ENCODE results near the gene SUPT20H.

The SUPT20H gene

DNA sequence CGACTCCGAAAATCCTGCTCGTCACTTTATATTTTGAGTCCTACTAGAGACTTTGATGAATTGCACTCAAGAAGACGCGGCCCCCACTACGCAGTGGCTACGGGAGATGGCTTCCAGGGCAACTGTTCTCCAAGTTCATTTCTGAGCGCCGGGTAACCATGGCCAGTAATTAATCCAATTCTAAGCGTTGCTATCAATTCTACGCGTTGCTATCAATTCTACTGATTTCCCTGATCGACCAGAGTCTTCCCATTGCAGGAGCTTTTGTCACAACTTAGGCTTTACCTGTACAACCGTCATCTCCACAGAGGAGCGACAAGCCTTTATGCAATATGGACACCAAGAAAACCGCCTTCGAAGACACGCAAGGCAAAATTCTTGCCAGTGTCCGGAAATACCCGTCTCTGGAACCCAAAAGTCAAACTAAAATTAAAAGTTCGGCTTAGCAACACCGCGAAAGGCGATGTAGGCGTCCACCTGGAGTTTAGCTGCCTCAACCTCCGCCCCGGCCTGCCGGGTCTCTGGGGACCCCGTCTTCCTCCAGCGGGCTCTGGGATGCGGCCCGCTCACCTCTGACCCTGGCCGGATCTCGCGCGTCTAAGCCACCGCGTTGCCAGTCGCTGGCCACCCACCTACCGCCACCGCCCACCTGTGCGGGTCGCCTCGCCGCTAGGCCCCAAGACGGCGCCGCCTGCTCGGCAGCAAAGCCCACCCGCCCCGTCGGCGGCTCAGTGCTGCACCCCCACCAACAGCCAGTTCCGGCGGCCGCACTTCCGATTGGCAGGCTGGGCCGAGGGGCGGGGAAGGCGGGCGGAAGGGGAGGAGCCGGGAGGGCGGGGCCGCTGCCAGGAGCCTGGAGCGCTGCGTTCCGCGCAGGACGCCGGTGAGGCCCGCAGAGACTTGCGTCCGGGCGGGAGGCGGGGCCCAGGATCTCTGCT, at the start of gene SUPT20H:
Gene SUPT20H (minus strand): TSS at position 779 of the 938 bp plus-strand sequence. CDS start 8,198 bp downstream, outside the sequence.
- peak; percentile 76 for DNase-seq

DNA sequence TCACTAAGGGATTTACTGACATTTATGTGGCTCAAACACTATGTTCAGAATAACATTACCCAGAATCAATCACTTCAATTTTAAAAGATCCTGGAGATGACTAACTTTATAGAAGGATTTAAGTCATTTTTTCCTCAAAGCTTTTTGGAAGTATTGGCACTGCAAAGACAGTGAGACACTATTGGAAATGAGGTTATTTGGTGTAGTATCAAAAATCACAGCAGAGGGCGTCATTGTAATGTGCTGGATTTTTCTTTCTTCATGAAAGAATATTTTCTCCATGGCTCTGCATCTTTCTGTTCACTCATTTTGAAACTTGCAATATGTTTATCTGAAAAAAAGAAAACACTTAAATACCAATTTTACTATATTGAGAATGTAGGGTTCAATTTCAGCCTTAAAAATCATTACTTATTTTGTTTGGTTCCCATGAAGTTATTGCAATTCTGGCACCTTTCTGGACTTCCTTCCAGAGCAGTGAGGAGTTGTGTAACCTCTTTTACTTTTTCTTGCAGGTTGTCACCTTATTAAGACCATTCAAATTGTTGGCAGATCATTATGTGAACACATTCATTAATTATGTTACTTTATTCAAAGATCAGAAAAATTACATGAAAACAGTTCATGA, 49.7 kb upstream of the SUPT20H start:
- DNase-seq = no peak

DNA sequence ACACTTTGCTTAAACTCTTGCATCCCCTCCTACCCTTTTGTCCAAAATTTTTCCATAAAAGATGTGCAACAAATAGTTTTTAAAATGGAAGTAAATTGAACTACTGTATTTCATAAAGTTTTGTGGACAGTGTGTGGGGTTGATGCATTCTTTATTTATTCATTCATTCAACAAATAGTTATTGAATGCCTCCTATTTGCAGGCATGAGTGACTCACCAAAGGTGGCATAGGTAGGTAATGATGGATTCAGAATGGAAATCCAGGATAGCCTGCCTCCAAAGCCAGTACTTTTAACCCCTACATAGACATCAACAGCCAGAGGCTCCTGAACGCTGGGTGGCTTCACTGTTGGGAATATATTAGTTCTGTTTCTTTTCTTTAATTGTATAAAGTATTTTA, 48.4 kb upstream of the SUPT20H start:
- DNase-seq = no peak

DNA sequence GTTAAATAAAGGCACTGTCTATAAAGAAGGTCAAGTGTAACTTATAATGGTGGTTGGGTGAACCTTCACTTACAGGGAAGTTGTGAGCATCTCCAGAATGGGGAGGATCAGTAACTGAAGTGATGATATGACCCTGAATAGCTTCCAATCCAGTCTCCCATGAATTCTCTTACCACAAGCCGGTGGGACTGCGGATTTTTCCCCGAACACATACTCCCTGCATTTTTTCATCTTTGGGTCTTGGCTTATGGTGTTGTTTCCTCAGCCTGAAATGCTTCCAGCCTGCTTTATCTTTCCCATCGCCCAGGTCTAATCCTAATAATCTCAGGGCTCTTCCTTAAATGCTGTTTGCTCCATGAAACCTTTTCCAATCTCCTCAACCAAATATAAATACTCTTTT, 48.0 kb upstream of the SUPT20H start:
- no peak for DNase-seq

DNA sequence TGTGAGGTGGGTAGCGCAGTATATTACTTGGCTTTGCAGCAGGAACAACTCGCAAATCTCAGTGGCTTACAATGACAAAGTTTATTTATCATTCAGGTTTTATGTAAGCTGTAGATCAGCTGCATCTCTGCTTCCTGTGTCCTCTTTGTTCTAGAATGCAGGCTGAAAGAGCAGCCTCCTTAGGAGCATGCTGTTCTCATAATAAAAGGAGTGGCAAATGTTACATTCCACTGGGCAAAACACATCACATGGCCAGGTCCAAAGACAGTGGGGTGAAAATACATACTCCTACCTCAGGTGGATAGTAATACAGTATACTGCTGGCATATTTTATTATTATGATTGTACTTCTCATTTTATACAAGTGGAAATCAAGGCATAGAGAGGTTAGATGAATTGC, 47.2 kb upstream of the SUPT20H start:
- DNase-seq = no peak

DNA sequence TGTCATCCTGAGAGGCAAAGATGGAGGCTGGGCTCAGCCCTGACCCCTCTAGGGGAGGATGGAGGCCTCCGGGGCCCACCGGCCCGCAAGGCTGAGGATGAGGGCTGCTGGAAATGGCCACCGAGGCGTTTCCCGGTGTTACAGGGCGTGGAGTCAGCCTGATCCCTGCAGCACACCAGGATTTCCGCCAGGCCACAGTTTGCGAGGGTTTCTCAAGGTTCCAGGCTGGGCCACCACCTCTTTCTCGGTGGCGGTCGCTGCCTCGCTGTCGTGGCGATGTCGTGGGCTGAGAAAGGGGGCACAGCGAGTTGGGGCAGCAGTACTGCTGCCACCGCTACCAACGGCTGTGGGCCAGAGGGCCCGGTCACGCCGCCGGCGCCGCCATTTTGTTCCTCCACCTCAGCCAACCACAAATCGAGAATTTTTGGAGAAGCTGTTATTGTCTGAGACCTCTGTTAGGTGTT, 45.8 kb upstream of the SUPT20H start, which contains the start of gene CSNK1A1L:
Gene CSNK1A1L (minus strand): TSS at position 414 of the 464 bp plus-strand sequence. CDS start 408 bp downstream, at position 6.
- no peak for DNase-seq

DNA sequence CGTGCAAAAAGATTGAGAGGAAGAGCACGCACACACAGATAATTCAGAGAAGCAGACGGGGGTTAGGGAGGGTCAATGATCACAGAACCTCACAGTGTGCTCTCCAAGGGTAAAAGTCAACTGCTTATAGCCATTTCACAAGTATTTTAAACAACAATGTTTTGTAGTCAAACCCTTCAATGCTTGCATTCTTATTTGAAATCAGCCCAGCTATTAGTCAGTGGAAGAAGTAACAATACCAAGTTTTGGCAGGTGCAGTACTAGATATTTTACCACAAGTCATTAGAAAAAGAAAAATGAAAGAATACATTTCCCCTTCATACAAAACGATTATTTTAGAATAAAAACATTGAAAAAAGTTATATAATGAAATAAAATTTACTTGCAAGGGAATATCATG, 43.4 kb upstream of the SUPT20H start:
- no peak for DNase-seq

DNA sequence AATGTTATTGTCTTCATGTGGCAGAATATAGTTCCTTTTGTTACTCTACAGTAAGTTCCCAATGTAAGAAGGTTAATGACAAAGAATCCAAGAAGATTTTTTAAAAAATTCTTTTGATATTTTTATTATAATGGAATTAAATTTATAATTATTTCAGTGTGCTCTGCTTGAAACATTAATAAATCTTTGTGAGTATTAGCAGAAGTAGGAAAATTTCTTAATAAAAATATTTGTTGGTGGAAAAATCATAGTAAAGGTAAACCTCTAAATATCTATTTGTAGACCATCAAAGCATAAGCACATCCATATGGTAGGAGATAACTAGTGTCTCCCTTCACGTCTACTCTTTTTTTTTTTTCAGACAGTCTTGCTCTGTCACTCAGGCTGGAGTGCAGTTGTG, 41.7 kb upstream of the SUPT20H start:
- no peak for DNase-seq

DNA sequence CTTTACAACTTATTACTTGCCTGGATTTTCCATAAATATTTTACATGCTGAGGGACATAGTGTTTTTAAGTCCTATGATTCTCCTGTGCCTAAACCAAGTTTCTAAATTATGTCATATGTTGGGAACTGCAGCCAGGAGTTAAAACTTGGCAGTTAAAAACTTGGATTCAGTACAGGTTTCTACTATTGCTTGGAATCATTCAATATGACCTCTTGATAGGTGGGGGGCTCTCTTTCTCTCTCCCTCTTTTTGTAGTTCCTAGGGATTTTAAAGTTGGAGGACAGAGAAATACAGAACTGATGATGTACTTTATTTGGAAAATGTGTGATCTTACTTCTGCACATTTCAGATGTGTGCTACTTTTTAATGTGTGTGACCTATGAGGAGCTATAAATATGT, 41.2 kb upstream of the SUPT20H start:
- no peak for DNase-seq

DNA sequence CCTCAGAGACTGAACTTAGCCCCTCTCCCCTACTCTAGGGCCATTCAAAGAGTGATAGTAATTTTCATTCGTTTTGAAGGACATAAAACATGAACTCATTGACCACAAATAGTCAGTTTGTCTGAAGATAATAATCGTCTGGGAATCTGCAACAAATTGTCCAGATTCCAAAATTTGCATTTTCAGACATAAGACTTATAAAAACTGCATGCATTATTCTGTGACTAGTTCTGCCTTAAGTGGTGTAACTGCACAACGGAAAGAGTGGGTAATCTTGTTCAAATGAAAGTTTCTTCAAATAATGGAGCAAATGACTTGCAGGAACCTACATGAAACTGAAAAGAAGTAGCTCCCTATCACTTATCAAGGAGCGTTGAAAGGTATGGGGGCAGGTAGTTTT, 37.6 kb upstream of the SUPT20H start:
- DNase-seq = no peak

DNA sequence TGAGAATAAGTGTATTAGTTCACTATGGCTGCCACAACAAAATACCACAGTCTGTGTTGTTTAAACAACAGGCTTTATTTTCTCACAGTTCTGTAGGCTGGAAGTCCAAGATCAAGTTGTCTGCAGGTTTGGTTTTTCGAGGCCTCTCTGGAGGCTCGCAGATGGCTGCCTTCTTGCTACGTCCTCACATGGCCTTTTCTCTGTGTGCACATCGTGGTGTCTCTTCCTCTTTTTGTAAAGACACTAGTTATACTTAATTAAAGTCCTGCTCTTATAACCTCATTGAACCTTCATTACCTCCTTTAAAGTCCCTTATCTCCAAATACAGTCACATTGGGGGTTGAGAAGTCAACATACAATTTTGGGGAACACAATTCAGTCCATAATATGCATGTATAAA, 35.4 kb upstream of the SUPT20H start:
- no peak for DNase-seq

DNA sequence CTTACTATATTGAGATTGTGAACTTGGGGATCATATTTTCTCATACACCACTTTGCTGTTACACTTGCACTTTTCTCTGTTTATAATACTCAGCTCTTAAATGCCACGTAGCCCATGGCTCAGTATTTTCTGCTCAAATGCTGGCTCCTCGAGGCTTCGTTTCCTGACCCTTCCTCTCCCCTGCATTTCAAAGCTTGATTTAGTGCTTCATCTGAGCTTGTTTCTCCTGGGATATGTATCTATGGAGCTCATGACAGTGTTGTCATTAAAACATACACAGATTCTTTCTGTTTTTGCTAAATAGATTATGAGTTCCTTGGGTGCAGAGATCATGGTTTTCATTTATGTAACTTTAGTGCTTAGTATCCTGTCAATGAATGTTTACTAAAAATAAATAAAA, 34.6 kb upstream of the SUPT20H start:
- no peak for DNase-seq

DNA sequence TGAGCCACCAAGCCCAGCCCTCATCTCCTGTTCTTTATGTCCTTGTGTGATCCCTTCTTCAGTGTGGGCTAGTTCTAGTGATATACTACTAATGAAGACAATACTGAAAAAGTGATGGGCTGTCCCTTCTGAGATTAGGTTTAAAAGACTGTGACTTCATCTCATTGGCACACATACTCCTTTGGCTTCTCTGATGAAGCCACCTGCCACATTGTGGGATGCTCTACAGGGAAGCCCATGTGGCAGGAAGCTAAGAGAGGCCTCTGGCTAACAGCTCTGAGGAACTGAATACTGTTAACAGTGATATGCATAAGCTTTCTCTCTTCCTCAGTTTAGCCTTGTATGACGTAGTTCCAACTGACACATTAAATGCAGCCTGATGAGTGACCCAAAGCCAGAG, 32.3 kb upstream of the SUPT20H start:
- no peak for DNase-seq

DNA sequence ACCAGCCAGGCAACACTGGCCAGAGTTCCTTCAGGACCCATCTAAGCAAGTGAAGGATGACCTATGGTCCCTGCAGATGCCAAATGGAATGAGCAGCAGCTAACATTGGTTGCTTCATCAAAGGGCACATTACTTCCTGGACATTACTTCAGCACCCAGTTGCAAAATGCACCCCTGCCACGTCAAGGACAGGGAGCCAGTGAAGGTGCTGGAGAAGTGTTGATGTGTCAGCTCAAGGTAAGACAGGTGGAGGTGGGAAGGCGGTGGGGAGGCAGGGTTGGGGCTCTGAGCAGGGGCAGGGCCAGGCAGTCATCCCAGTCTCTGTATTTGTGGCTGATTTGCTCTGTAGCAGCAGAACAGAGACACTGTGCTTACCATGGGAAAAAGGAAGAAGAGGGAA, 31.4 kb upstream of the SUPT20H start:
- no peak for DNase-seq

DNA sequence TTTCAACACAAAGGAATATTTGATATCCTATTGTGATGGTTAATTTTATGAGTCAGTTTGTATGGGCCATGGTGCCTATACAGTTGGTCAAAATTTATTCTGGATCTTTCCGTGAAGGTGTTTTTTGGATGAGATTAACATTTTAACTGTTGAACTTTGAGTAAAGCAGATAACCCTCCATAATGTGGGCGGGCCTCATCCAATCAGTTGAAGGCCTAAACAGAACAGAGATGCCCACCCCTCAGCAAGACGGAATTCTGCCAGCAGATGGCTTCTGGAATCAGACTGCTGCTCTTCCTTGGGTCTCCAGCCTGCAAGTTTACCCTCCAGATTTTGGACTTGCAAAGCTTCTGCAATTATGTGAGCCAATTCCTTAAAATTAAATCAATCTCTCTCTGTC, 30.0 kb upstream of the SUPT20H start:
- no peak for DNase-seq

DNA sequence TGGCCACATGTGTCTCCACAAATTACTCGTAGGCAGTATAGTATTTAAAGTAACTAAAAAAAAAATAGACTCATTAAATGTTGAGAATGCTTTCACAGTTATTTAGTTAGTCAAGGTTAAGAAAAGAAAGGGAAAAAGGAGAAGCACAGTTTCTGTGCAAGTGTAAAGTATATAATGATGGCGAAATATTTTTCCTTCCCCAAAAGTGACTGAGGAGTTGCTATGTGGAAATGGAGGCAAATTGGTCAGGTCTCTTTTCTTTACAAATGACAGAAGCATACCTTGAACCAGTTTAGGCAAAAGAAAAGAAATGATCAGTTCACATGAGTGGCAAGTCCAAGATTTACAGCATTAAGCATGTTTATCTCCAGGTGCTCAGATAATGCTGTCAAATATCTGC, 28.0 kb upstream of the SUPT20H start:
- no peak for DNase-seq

DNA sequence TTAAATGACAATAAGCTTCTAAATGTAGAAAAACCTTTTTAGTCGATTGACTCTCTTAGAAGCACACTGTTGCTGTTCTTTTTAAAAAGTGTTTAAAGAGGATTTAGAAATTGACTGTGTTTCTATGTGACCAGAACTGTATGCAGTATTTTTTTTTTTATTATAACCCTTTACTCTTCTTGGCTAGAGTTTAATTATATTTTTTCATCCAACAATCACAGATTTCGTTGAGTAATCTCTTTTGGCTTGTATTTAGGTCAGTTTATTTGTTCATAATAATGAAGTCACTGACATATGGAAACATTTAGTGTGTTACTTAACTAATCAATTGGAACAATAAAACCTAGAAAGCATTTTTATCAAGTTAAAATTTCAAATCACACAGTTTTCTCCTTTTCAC, 26.1 kb upstream of the SUPT20H start:
- no peak for DNase-seq

DNA sequence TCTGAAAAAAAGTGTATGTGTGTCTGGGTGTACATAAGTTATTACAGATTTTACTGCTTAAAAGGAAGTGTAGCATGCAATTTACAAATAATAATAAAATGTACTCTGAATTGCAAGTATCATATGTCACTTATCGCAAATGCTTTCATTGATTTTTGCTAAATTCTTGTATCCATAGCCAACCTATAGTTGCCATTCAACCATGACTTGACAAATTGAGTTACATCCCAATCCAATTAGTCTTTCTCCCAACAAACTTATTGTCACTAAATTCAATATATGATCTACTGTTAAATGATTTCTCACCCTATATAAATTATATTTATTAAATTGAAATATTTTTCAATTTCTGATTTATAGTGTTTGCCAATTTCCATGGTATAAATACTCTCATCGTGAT, 17.3 kb upstream of the SUPT20H start:
- DNase-seq = no peak

DNA sequence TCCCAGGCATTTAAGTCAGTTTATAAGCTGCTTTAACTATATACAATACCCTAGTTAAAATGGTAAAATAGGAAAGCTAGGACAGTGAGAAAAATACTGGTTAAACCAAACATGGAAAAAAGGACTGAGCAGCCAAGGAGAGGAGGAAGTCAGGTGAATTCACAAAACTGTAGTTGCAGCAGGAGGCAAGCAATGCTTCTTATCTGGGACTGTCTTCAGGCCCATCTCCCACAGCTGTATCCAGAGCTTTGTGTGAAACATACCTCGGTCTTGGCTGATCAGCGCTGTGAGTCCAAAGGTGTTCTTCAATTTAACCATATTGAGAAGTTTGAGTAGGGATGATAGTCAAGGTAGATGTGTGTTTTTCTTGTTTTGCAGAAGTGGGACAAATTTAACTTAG, 15.7 kb upstream of the SUPT20H start:
- no peak for DNase-seq

DNA sequence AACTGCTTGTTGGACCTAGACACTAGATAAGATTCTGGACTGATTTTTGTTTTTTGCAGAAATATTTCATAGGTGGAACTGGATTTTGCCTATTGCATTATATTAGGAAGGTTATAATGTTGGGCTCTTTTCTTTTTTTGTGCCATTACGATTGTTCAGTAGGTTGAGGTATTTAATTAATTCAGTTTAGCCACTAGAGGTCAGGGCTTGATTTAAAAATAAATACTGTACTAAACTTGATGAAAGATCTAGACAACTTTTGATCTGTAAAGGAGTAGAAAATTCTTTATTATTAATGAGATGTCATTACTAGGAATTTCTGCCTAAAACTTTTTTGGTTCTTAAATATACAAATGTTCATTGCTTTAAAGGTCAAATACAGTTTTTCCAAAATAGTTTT, 15.2 kb upstream of the SUPT20H start:
- DNase-seq = peak; percentile 13

DNA sequence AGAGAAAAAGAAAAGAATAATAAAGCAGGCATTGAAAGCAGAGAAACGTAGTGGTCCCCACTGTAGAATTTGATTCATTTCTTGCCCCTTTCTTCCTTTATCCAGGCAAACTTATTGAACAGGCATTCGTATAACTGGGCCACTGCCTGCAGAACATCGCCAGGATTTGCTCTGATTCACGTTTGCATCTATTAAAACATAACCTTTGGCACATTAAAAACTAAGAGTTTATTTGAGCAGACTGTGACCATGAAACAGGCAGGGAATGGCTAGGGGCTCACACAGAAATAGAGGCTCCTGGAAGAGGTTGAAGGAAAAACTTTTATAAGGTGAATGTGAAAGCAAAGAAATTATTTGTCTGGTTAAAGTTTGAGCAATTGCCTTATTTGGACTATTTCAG, 12.5 kb upstream of the SUPT20H start:
- DNase-seq = no peak

DNA sequence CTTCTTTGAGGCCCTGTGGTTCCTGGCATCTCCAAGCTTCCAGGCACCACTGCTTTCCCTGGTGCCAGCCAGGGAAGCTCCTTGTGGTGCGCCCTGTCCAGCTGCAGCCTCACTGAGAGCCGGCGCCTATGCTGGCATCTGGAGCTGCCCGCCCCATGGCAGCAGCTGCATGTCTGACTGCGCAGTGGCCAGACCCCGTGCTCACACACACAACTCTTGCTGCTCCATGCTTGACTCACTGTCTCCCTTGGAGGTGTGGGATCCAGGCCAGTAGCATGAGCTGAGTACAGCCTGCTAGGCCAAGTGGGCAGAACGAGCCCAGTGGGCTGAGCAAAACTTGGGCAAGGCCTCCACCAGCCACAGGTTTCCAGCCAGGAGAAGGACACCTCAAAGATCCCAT, 11.5 kb upstream of the SUPT20H start:
- no peak for DNase-seq

DNA sequence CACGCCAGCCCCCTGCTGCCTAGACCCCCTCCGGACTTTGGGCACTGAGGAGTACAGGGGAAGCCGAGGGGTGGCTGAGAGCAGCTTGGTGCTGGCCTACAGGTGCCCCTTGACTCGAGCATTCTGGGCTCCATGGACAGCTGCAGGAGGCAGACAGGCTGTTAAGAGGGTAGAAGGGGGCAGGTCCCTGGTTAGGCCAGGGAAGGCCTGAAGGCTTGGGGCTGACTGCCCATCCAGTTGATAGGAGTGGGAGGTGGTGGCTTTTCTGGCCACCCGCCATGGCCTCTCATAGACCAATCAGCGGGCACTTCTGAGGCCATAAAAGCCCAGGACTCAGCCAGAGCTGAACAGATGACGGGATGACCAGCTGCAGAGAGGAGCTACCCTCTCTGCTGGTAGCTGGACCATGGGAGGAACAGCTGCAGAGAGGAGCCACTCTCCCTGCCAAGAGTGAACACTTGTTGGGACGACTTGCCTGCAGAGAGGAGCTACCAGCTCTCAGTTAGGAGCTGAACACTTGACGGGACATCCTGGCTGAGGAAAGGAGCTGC, 10.7 kb upstream of the SUPT20H start:
- no peak for DNase-seq

DNA sequence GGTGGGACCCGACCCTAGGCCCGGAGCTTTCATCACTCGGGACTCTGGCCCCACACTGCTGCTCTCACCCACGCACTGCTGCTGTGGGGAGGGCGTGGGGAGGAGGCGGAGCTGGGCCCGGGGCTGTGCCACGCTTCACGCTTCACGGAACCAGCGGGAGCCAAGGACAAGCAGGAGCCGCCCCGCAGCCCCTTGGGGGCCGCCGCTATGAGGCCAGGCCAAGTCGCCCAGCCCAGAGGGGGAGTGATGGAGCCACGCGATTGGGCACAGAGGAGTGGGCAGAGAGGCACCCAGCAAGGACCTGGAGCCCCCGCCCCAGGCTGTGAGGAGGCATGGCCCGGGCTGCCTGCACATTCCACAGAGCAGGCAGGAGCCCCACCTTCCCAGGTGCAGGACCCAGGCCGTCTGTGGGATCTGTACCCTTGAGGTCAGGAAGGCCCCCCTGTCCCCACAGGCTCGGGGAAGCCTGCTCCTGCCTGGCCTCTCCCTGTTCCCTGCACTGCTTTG, 10.2 kb upstream of the SUPT20H start:
- no peak for DNase-seq

Measured in NCI-H2171 treated with DMSO at 0.1 percent for 48 hours (cell line).